Measurements from ENCODE around the gene AR. TPM values are rescaled to one million over a fixed set of nuclear protein-coding genes. Genes with fewer than 3 reads are reported as not detected.

The AR gene, protein sequence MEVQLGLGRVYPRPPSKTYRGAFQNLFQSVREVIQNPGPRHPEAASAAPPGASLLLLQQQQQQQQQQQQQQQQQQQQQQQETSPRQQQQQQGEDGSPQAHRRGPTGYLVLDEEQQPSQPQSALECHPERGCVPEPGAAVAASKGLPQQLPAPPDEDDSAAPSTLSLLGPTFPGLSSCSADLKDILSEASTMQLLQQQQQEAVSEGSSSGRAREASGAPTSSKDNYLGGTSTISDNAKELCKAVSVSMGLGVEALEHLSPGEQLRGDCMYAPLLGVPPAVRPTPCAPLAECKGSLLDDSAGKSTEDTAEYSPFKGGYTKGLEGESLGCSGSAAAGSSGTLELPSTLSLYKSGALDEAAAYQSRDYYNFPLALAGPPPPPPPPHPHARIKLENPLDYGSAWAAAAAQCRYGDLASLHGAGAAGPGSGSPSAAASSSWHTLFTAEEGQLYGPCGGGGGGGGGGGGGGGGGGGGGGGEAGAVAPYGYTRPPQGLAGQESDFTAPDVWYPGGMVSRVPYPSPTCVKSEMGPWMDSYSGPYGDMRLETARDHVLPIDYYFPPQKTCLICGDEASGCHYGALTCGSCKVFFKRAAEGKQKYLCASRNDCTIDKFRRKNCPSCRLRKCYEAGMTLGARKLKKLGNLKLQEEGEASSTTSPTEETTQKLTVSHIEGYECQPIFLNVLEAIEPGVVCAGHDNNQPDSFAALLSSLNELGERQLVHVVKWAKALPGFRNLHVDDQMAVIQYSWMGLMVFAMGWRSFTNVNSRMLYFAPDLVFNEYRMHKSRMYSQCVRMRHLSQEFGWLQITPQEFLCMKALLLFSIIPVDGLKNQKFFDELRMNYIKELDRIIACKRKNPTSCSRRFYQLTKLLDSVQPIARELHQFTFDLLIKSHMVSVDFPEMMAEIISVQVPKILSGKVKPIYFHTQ
- 0.65 and 0.74 TPM in 2 replicates for polyA plus RNA-seq (2014; cell fraction: cytosol; rRNA removed)
- polyA plus RNA-seq (2014; cell fraction: nucleus; rRNA removed), result 0.66 and 0.88 TPM in 2 replicates

DNA sequence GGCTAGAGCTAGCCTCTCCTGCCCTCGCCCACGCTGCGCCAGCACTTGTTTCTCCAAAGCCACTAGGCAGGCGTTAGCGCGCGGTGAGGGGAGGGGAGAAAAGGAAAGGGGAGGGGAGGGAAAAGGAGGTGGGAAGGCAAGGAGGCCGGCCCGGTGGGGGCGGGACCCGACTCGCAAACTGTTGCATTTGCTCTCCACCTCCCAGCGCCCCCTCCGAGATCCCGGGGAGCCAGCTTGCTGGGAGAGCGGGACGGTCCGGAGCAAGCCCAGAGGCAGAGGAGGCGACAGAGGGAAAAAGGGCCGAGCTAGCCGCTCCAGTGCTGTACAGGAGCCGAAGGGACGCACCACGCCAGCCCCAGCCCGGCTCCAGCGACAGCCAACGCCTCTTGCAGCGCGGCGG lies at the start of gene AR:
Gene AR (plus strand): TSS at position 204 of the 400 bp plus-strand sequence. CDS start 1,126 bp downstream, outside the sequence.
- peak; percentile 57 for DNase-seq (ENCODE audit: low spot score)

DNA sequence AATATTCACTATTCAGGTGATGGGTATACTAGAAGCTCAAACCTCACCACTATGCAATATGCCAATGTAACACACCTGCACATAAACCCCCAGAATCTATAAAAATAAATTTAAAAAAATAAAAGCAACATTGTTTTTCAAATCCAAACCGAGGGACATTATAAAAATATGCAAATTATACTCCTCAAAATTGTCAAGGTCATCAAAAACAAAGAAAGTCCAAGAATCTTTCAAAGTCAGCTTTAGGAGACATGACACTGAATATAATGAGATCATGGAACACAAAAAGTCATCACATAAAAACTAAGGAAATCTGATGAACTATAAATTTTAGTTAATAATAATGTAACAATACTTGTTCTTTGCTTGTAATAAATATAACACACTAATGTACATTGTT lies 43.2 kb upstream of the AR start:
- DNase-seq (ENCODE audit: low spot score), result no peak

DNA sequence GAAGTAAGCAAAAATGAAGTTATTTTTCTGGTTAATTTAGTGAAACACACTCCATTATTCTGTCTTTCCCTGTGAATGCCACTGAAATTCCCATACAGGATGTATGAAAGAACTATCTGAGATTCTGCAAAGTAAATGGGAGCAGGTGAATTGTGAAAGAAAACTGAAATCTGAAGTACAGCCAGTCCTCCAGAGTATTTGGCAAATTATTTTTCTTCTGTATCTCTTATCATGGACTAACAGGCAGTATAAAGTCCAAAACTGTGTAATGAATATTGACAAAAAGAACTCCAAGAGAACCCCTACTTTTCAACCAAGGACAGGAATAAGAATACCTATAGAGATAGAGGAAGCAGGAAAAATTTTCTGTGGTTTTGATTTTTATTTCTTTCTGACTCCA lies 40.8 kb upstream of the AR start:
- DNase-seq (ENCODE audit: low spot score), result no peak

DNA sequence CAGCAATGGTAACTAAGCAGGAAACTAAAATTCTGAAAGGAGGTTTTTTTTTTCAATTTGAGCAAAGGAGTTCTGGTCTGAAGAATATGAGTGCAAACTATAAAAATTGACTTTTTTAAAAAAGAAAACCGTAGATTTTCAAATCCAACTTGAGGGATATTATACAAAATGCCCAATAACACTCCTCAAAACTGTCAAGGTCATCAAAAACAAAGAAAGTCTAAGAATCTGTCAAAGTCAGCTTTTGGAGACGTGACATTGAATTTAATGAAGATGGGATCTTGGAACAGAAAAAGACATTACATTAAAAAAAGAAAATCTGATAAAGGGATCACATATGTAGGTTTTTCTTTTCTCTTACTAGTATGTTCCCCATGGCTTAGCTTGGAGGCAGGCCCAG lies 40.4 kb upstream of the AR start:
- DNase-seq (ENCODE audit: low spot score), result no peak

DNA sequence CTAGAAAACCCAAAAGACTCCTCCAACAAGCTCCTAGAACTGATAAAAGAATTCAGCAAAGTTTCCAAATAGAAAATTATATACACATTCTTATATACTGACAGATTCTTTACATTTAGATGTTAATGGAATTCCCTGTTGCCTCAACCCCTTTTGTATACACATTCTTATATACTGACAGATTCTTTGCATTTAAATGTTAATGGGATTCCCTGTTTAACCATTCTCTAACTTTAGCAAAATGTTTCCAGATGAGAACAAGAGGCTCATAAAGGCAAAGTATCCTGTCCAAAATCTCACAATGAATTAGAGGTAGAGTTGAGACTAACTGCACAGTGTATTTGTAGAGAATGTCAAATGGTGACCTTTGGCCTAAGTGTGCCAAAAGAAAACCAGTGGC lies 23.1 kb upstream of the AR start:
- DNase-seq (ENCODE audit: low spot score), result no peak

DNA sequence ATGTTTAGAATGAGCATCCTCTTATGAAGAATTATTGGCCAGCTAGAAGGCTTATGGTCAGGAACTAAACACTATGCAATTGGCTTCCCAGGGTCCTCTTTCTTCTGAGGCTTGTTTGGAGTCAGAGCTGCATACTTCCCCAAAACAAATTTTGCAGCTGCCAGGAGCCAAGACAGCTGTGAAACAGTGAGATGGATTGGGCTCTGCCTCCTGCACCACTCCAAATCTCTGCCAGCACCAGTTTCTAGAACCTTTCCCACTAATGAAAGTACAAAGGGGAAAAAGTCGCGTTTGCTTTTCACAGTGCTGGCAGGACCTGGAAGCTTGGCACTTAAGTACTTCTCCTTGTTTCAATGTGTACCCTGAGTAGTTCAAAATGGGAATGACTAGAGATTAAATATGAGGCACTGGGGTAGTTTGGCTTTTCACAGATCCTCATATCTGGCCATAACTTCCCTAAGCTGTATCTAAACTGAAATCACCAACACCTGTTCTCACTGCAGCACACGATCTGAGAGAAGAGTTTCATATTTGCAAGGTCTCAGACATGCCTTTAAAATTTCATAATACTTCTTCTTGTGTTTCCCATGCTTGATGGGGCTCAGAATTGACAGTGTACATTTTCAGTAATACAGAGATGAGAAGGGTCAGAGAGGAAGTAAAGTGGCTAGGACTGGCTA lies 20.7 kb upstream of the AR start:
- DNase-seq (ENCODE audit: low spot score), result no peak

DNA sequence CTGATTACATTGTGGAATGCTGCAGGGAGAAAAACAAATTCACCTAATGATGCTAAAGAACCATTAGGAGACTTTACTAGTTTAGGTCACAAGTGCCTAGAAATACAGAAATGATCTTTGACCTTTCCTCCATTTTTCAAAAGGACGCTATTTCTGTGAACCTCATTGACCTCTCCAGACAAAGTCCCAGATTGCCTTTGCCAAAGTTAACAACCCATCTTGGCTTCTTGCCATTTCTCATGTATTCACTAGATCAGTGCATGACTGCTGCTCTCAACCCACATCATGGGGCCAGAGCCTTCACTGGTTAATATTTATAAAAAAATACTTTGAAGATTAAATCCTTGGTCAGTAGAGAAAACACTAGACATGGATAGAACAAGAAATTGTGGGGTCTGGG lies 19.9 kb upstream of the AR start:
- DNase-seq (ENCODE audit: low spot score), result no peak

DNA sequence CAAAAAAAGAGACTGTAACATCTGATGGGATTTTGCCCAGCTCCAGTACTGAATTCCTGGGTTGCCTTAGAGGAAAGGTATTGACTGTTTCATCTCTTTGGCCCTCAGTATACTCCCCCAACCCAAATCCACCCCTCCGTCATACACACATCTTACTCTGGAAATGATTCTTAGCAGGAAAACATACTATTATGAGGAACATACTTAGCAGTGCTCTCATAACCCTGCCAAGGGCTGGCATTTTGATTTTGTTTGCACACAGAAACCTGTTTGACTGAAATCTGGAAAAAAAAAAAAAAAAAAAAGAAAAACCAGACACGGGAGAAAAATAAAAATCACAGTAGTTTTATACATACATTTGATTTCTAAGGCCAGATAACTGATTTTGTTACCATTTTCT lies 19.4 kb upstream of the AR start:
- DNase-seq (ENCODE audit: low spot score), result no peak

DNA sequence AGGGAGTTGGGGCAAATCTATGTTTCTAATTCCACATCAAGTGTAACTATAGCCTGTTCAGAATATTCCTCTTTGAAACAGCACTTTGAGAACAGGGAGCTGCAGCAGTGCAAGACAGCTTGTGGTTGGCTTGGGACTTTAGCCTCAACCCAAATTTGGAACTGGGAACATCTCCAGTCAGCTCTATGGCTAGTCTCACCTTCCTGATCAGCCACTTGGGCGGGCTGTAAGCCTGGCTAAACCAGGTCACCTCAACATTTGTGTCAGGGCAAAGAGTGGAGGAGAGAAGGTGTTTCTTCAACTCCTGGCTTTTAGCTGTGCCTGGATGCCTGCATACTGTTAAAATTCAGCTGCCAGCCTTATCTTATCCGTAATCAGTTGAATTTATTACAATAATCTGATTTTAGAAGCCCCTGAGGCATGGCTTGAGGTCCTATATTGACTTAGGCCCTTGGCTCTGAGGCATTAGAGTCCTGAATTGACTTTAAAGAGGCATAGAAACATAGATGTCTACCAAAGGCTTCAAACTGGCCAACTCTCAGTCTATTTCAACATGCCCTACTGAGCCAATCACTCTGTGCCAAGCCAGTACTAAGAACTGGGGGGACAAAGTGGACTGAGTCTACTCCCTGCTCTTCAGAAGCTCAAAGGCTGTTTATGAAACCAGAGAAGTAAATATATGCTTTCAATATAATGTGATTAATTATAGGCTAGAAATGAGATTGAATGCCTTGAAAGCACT lies 18.7 kb upstream of the AR start:
- DNase-seq (ENCODE audit: low spot score), result peak; percentile 38

DNA sequence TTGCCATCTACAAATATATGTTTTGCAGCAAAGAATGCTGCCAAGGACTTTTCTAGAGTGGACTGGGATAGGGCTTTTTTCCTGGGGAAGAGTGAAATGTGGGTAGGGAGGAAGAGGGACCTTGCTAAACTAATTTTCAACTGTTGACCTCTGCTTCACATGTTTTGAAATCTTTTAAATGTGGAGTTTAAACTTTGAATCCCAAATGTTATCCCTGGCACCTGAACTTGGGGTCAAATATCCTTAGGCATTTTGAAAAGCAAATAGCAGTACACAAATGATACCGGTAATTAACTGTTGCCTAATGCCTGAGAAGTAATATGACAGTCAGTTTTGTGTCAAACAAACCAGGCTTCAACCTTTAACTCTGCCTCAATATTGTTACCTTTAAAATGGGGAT lies 7.3 kb upstream of the AR start:
- DNase-seq (ENCODE audit: low spot score), result no peak

DNA sequence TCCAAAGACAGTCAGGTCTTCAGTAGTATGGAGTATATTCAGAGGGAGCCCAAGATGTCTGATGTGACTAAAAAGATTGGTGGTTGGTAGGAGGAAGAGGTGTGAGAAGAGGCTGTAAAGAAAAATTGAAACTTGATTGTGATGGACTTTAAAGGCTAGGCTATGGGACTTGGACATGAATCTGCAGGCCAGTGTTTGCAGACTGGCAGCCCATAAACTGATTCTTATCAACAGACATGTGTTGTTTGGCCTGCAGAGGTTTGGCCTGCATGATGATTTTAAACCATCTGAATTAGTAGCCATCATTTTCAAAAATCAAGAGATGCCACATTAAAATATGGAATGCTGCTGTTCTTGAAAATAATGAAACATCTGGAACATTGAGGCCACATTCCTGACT lies 5.4 kb upstream of the AR start:
- no peak for DNase-seq (ENCODE audit: low spot score)

DNA sequence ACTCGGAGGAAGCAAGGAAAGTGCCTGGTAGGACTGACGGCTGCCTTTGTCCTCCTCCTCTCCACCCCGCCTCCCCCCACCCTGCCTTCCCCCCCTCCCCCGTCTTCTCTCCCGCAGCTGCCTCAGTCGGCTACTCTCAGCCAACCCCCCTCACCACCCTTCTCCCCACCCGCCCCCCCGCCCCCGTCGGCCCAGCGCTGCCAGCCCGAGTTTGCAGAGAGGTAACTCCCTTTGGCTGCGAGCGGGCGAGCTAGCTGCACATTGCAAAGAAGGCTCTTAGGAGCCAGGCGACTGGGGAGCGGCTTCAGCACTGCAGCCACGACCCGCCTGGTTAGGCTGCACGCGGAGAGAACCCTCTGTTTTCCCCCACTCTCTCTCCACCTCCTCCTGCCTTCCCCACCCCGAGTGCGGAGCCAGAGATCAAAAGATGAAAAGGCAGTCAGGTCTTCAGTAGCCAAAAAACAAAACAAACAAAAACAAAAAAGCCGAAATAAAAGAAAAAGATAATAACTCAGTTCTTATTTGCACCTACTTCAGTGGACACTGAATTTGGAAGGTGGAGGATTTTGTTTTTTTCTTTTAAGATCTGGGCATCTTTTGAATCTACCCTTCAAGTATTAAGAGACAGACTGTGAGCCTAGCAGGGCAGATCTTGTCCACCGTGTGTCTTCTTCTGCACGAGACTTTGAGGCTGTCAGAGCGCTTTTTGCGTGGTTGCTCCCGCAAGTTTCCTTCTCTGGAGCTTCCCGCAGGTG lies 637 bp downstream of the AR start:
- peak; percentile 18 for DNase-seq (ENCODE audit: low spot score)

DNA sequence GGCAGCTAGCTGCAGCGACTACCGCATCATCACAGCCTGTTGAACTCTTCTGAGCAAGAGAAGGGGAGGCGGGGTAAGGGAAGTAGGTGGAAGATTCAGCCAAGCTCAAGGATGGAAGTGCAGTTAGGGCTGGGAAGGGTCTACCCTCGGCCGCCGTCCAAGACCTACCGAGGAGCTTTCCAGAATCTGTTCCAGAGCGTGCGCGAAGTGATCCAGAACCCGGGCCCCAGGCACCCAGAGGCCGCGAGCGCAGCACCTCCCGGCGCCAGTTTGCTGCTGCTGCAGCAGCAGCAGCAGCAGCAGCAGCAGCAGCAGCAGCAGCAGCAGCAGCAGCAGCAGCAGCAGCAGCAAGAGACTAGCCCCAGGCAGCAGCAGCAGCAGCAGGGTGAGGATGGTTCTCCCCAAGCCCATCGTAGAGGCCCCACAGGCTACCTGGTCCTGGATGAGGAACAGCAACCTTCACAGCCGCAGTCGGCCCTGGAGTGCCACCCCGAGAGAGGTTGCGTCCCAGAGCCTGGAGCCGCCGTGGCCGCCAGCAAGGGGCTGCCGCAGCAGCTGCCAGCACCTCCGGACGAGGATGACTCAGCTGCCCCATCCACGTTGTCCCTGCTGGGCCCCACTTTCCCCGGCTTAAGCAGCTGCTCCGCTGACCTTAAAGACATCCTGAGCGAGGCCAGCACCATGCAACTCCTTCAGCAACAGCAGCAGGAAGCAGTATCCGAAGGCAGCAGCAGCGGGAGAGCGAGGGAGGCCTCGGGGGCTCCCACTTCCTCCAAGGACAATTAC lies 1.4 kb downstream of the AR start:
- DNase-seq (ENCODE audit: low spot score), result peak; percentile 24

DNA sequence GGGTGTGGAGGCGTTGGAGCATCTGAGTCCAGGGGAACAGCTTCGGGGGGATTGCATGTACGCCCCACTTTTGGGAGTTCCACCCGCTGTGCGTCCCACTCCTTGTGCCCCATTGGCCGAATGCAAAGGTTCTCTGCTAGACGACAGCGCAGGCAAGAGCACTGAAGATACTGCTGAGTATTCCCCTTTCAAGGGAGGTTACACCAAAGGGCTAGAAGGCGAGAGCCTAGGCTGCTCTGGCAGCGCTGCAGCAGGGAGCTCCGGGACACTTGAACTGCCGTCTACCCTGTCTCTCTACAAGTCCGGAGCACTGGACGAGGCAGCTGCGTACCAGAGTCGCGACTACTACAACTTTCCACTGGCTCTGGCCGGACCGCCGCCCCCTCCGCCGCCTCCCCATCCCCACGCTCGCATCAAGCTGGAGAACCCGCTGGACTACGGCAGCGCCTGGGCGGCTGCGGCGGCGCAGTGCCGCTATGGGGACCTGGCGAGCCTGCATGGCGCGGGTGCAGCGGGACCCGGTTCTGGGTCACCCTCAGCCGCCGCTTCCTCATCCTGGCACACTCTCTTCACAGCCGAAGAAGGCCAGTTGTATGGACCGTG lies 2.2 kb downstream of the AR start:
- peak; percentile 12 for DNase-seq (ENCODE audit: low spot score)

DNA sequence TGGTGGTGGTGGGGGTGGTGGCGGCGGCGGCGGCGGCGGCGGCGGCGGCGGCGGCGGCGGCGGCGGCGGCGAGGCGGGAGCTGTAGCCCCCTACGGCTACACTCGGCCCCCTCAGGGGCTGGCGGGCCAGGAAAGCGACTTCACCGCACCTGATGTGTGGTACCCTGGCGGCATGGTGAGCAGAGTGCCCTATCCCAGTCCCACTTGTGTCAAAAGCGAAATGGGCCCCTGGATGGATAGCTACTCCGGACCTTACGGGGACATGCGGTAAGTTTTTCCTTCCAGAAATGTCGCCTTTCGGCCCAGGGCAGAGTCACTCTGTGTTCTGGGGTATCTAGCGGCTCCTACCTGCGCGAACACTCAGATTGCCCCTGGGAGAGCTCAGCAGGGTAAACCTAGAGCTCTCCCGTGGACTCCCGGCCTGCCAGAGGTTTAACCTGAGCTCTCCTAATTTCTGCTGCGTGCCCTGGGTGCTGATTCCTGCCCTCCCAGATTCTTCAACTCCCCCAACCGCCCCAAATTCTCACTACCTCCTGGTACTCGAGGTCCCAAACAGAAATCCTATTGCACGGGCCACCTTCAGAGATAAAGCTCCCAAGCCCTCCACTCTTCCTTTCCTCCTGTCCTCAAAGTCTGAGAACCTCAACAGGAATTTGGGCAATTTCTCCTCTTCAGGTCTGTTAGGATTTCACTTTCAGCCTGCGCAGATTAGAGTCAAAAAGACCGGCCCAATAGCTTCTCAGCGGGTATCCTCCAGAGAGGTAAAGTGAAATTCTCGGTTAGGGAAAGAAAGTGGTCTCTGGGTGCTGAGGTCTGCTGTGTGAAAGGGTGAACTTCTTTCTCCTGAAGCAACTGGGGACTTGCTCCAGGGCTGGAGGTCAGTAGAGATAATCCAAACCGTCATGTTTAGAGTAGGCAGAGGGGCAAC lies 2.9 kb downstream of the AR start:
- DNase-seq (ENCODE audit: low spot score), result no peak

DNA sequence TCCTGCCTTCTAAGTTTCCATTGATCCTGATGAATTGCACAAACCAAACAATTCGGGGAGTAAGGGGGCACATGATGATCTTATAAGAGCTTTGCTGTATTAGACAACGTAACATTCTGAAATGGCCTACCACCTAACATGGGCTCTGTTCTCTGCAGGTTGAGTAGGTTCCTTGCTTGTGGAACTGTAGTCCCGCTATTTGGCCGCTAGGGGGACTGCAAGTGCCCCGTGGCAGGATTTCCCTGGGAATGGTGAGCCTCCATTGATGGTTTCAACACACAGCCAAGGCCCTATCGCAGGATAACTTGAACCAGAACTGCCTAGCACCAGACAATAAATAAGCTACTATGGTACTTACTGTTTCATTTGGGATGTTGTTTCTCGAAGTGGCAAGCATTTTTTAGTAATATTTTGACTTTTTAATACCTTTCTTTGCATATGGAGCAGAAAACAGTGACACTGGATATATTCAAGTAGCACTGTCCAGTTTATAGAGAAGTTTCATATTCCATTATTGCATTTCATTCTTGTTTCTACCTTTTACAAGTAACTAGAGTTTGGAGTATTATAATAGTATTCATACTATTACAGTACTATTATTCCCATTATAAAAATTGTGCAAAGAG lies 11.9 kb downstream of the AR start:
- peak; percentile 29 for DNase-seq (ENCODE audit: low spot score)

DNA sequence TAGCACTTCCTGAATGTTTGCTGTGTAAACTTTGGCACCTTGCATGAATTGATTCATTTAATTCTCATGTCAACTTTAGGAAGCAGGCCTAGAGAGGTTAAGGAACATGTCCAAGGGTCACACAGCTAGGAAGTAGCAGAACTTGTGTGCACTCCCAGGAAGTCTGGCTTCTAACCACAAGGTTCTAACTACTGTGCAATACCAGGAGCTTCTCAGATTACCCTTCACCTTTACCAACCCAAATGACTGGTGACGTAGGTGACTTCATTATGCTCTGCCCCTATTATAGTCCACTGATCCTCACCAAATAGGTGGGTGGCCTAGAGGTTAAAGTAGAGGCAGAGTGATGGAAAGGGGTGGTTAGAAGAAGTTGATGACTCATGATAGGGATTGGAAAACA lies 14.4 kb downstream of the AR start:
- no peak for DNase-seq (ENCODE audit: low spot score)

Data from SK-N-DZ (cell line).